Kidney (tissue), 14 donors: ENCODE measurements around the gene KNCN. TPM values are rescaled to one million over a fixed set of nuclear protein-coding genes. Genes with fewer than 3 reads are reported as not detected.

Experiments
- DNase-seq, 5 donors: peaks; one replicate each; pipeline ENCODE4 v3.0.0-alpha.2; 2013 to 2020
- FAIRE-seq: peaks from 2 replicates; lab custom pipeline; 2012; peaks lifted over from hg19 to GRCh38; lab: Jason Lieb, UNC
- H3K27ac ChIP-seq, 2 donors: one replicate each; pipeline ENCODE4 v1.7.0; 2013; ENCODE audit warnings: low read depth in 2 of 2, low read length in 2 of 2, inconsistent platforms in 1 of 2
- H3K27me3 ChIP-seq: one replicate; pipeline ENCODE4 v1.7.1; 2013; ENCODE audit warnings: low read length, inconsistent platforms; ENCODE audit not compliant: control insufficient read depth, insufficient read depth
- H3K36me3 ChIP-seq, 3 donors: one replicate each; pipeline versions ENCODE4 v1.7.0 to v1.7.1; 2013; ENCODE audit warnings: low read length in 3 of 3, control low read depth in 1 of 3, inconsistent platforms in 1 of 3; ENCODE audit not compliant: insufficient read depth in 3 of 3, control insufficient read depth in 2 of 3
- H3K4me1 ChIP-seq, 3 donors: one replicate each; pipeline versions ENCODE4 v1.7.0 to v1.7.1; 2013; ENCODE audit warnings: low read length in 3 of 3, inconsistent platforms in 1 of 3, low read depth in 1 of 3; ENCODE audit not compliant: control insufficient read depth in 2 of 3, insufficient read depth in 2 of 3
- H3K4me3 ChIP-seq, 3 donors: one replicate each; pipeline versions ENCODE4 v1.7.0 to v1.8.1; 2013; ENCODE audit warnings: low read length in 3 of 3, control low read depth in 1 of 3, inconsistent platforms in 1 of 3
- H3K9ac ChIP-seq, 3 donors: one replicate each; pipeline versions ENCODE4 v1.7.0 to v1.7.1; 2013; ENCODE audit warnings: low read length in 3 of 3, control low read depth in 1 of 3, inconsistent platforms in 1 of 3
- H3K9me3 ChIP-seq, 3 donors: one replicate each; pipeline versions ENCODE4 v1.7.0 to v1.7.1; 2013; ENCODE audit warnings: low read length in 3 of 3, control low read depth in 1 of 3, inconsistent platforms in 1 of 3; ENCODE audit not compliant: control insufficient read depth in 2 of 3, insufficient read depth in 1 of 3
- CTCF ChIP-seq: IDR thresholded peaks from 3 replicates; pipeline ENCODE4 v1.5.1; 2012; ENCODE audit warnings: mild to moderate bottlenecking, moderate library complexity, borderline replicate concordance; ENCODE audit not compliant: insufficient read depth; ENCODE audit errors: extremely low read depth
- intact Hi-C: fragments of 100-400 bp; cut with DNase I; formaldehyde crosslinking; loops from one replicate; pipeline ENCODE4 v1.11.1; 2022
- polyA plus RNA-seq: library from polyadenylated mRNA; stranded (reverse); fragments of 350-450 nt; fragmentation: Illumina TruSeq; extraction: RNeasy Lipid Tissue Mini Kit (QIAGEN cat#74804); gene quantifications from one replicate; pipeline ENCODE4 v1.2.3, GENCODE V29; 2014; ENCODE audit warnings: low read depth, low replicate concordance; ENCODE audit not compliant: insufficient read depth
- total RNA-seq: library from RNA; stranded (reverse); fragmentation: NEBNext Ultra II Directional; extraction: Animal tissue kit (Norgen Biotek cat#: 25700); gene quantifications from one replicate; pipeline ENCODE4 v1.2.1, GENCODE V29; 2021
- donor health status: control.
- donor health status: control.
- donor health status: control.
- donor health status: control.
- donor health status: control.
- donor health status: DM: yes; HTN: yes; CAD: no.
- donor health status: Normal renal cell carcinoma (clear cell type).

KNCN gene
- total and polyA plus RNA-seq, 2 donors from 2014 or later: not detected

GRCh38 chr1:46528297-46528955 lies 23.0 kb downstream of the KNCN start:
- no peaks in the 10 kb centered on the region for H3K36me3 ChIP-seq
- H3K9ac ChIP-seq: no peak overlapping the region
- TF ChIP-seq CTCF: no peak
- H3K9me3 ChIP-seq: no peaks in the 10 kb centered on the region
- peak in 1 of 5 donors; percentile 45 for DNase-seq
- peaks cover 0 to 2% (median 0%) of the 10 kb centered on the region in 3 donors for H3K4me1 ChIP-seq
- no peak for FAIRE-seq
- H3K27me3 ChIP-seq: peaks cover 14% of the 10 kb centered on the region
- no peak overlapping the region for H3K4me3 ChIP-seq
- H3K27ac ChIP-seq: no peak overlapping the region
- intact Hi-C loops: loop anchor here (5.0 kb wide), 1 partner anchor 81 kb away; no protein-coding TSS in a partner anchor

GRCh38 chr1:46527474-46528296 lies 23.8 kb downstream of the KNCN start:
- H3K36me3 ChIP-seq: no peaks in the 10 kb centered on the region
- no peak overlapping the region for H3K9ac ChIP-seq
- DNase-seq: peak in 4 of 5 donors; percentile 77 to 86 (median 84)
- no peaks in the 10 kb centered on the region for H3K4me1 ChIP-seq
- peak; percentile 98 for TF ChIP-seq CTCF
- FAIRE-seq: no peak
- intact Hi-C loops: loop anchor here (5.0 kb wide), 1 partner anchor 80 kb away; no protein-coding TSS in a partner anchor
- H3K9me3 ChIP-seq: no peaks in the 10 kb centered on the region
- no peak overlapping the region for H3K4me3 ChIP-seq
- H3K27me3 ChIP-seq: peaks cover 14% of the 10 kb centered on the region
- no peak overlapping the region for H3K27ac ChIP-seq

GRCh38 chr1:46526691-46527291 lies 24.7 kb downstream of the KNCN start:
- intact Hi-C loops: loop anchor here (5.0 kb wide), 1 partner anchor 79 kb away; no protein-coding TSS in a partner anchor
- H3K9me3 ChIP-seq: no peaks in the 10 kb centered on the region
- no peak overlapping the region for H3K9ac ChIP-seq
- TF ChIP-seq CTCF: no peak
- H3K36me3 ChIP-seq: no peaks in the 10 kb centered on the region
- DNase-seq: peak in 4 of 5 donors; percentile 49 to 81 (median 60)
- no peaks in the 10 kb centered on the region for H3K4me1 ChIP-seq
- H3K27me3 ChIP-seq: peaks cover 14% of the 10 kb centered on the region
- no peak overlapping the region for H3K27ac ChIP-seq
- no peak overlapping the region for H3K4me3 ChIP-seq
- FAIRE-seq: no peak
